GM18526 (cell line): Measurements from ENCODE around the gene AGO3.

Experiments
- POLR2A ChIP-seq: IDR thresholded peaks from 3 replicates; pipeline ENCODE4 v1.6.1; 2011; ENCODE audit not compliant: insufficient read length; ENCODE audit errors: extremely low read depth

AGO3 gene

DNA sequence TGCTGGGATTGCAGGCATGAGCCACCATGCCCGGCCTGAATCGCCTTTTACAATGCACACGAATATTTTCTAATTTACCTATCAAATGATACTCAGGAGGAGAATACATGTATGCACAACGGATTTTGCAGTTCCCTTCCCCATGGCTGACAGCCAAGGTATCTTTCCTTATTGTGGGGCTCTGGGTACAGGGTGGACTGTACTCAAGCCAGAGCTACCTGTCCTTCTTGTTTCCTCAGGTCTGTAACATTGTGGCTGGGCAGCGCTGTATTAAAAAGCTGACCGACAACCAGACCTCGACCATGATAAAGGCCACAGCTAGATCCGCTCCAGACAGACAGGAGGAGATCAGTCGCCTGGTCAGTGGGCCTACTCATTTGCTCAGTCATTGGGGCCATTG is 29.7 kb upstream of the AGO3 start:
- no peak for TF ChIP-seq POLR2A

DNA sequence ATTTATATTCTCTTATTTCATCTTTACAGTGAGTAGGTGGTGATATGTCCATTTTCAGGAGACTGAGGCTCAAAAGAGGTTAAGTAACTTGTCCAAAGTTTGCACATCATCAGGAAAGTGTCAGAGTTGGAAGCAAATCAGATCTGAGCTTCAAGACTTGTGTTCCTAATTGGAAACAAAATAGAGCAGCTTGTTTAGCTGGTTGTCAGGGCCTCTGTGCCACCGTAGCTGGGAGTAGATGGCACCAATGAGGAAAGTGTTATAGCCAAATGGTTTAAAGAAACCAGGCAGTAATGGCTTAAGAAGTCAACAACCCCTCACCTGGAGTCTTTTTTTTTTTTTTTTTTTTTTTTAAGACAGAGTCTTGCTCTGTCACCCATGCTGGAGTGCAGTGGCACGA is 28.2 kb upstream of the AGO3 start:
- no peak for TF ChIP-seq POLR2A

DNA sequence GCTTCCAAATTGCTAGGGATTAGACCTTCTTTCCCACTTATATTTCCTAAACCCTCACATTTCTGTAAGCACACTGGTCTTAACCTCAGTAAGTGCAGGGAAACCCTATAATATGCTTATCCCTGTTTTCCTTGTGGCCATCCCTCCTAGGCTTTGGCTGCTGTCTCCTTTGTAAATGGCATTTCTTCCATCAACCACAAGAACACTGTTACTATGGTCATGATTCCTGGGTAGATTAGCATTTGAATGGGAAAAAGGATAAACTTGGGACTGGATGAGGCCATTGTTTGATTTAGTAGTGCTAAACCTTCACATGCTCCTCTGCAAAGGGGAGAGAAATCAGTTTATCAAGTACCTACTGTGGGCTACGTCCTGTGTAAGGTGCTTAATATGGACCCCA is 16.2 kb upstream of the AGO3 start:
- TF ChIP-seq POLR2A: no peak

DNA sequence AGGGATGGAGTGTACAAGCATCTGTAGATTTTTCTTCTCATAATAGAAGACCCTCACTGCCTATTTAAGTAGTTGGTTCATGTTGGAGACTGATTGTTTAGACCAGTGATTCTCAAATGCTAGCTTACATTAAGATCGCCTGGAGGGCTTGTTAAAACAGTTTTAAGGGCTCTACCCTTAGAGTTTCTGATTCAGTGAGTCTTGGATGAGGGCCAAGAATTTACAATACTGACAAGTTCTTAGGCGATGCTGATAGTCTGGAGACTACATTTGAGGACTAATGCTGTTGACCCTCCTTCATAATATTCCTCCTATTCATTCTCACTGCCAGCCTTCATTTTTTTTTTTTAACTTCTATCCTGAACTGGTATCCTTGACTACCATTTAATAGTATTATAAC is 15.2 kb upstream of the AGO3 start:
- no peak for TF ChIP-seq POLR2A

DNA sequence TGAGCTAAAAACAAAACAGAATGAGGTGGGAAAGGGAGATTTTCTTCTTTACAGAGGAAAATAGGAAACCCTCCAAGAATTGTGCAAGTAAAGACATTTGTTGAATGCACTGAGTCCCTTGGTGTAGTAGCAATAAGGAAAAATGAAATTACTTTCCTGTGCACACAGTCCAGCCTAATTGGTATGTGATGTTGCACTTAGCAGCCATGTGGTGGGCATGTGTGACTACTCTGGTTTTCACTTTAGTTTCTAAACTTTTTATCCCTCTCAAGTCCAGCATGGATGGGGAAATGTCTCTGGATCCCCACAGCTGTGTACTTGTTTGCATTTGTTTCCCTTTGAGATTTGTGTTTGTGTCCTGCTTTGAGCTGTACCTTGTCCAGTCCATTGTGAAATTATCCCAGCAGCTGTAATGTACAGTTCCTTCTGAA is 7.1 kb upstream of the AGO3 start:
- TF ChIP-seq POLR2A: no peak

DNA sequence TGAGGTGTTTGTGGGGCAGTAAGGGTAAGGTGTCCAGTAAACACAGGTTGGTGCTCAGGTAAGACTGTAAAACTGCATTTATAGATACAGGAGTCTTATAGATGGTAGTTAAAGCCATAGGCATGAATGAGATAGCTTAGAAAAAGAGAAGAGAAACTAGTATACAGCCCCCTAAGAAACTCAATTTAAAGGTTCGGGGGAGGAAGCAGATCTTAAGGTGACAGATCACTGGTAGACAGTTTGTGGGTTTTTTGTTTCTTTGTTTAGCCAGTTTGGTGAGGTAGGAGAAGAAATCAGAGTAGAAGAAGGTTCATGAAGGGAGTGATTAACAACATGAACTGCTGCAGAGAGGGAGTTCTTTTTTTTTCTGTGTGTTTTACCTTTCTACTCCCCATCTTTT is 6.1 kb upstream of the AGO3 start:
- TF ChIP-seq POLR2A: no peak

DNA sequence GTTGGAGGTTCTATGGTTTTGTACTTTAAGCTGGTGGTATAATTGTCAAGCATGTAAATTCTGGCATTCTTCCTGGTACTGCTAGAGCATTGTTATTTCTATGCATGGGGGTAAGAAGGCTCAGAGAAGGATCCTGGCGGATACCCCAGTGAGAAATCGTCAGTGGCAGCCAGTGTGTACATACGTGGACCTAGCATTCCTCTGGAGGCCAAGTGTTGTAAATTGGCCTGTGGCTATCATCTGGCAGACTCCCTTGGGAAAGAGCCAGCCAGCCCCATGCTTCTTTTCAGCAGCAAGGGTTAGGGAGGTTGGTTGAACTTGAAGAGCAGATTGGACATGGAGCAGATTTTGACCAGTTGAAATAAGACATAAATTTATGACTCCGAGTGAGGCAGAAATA is 5.2 kb upstream of the AGO3 start:
- no peak for TF ChIP-seq POLR2A

DNA sequence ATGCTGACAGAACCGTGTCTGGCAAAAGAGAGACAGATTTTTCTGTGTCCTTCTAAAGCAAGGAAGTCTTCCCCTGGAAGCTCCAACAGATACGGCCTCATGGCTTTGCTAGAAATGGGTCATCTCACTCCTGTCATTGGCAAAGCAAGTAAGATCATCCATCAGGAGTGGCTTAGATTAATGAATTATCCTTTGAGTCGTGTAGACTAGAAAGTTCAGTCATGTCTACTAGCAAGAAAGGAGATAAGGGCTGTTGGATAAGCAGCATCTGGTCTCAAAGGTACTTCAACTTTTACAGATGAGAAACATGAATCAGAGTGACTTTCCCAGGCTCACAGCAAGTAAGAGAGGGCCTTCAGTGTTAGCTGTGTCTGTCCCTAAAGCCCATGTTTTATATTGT is 3.4 kb upstream of the AGO3 start:
- TF ChIP-seq POLR2A: no peak

DNA sequence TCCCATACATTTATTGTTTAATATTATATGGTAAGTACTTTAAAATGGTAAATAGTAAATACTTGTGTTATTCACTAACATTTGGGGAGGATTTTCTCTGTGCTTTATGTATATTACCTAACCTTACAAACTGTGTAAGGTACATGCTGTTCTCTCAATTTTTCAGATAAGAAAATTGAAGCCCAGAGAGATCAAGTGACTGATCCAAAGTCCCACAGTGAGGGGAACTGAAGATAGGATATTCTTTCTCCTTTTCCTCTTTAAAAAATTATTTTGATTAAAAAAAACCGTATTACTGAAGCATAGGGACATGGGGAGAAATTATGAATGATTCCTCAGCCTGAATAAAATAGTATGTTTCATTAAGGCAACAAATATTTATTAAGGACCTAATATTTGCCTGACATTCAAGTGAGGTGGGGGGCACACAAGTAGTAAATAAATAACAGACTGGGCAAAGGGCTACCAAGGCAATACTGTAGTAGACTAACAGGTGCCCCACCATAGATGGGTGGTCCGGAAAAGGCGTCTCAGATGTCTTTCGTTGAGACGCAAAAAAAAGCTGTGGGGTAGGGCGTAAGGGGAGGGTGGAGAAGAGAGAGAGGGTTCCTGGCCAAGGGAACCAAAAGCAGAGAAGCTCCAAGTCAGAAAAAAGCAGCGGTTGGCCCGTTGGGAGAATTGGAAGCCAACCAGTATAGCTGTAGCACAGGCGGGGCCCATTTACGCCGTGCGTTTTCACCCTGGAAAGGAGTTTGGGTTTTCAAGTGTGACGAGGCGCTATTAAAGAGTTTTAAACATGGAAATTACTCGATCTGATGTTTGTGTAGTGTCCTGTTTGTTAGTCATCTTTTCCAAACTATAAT is 944 bp upstream of the AGO3 start:
- no peak for TF ChIP-seq POLR2A

DNA sequence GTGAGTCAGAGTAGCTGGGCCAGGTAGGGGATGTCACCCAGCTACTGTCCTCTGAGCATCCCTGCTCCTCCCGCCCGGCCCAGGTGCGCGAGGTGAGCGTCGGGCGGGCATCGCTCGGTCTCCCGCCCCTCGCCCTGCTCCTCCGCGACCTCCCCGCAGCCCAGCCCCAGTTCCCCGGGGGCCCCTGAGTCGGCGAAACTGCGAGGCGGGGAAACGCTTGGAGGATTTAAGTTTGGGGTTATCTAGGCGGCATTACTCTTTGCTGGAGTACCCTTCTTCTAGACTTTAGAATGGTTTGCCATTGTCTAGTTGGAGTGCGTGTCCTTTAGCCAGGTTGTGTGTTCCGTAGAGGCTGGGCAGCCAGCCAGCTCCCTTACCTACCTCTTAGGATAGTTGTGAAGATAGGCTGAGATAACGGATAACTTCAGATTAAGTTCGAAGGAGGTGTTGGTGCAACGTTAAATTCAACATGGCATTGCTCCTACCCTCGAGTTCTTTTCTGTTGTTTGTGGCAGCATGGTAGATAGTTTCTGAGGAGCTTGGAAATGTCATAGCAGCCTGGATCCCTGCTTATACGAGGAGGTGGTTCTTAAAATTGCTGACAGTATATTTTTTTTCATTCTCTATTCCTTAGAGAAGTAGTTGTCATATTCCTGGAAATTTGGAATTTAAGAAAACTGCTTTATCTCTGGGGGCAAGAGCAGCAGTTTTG is 697 bp downstream of the AGO3 start:
- no peak for TF ChIP-seq POLR2A

DNA sequence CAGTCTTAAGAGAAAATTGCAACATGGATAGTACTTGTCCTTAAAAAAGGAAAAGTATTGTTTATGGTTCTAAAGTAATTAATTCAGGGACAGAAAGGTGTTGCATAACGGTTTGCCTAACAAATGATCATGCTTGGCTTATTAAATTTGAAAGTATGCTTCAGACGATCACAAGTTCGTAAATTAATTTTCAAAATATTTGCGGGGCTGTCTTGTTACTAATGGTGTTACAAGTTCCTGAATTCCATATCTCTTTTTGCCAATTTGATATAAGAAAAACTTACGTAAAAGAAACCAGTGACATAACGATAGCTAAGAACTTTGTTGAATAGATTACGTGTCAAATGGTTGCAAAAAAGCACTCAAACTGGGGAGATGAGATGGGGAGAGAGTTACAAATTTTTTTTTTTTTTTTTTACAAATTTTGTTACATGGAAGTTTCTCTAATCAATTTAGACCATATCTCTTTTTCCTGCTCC is 1.3 kb downstream of the AGO3 start:
- no peak for TF ChIP-seq POLR2A

DNA sequence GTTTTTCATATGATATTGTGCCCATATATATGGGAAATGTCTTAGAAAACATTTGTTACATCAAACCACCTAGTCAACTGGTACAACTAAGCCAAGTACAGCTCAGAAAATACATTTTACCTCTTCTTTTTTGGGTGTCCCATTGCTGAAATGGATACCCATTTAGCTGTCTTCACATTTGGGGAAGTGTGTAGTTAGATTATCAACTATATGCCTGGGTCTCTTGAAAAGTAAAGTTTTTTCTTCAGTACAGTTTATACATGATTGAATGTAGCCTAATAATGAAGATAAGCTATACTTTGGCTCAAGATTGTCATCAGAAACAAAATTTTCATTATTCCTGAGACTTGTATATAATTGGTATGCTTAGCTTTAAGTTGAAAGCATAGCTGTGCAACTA is 2.0 kb downstream of the AGO3 start:
- TF ChIP-seq POLR2A: no peak

DNA sequence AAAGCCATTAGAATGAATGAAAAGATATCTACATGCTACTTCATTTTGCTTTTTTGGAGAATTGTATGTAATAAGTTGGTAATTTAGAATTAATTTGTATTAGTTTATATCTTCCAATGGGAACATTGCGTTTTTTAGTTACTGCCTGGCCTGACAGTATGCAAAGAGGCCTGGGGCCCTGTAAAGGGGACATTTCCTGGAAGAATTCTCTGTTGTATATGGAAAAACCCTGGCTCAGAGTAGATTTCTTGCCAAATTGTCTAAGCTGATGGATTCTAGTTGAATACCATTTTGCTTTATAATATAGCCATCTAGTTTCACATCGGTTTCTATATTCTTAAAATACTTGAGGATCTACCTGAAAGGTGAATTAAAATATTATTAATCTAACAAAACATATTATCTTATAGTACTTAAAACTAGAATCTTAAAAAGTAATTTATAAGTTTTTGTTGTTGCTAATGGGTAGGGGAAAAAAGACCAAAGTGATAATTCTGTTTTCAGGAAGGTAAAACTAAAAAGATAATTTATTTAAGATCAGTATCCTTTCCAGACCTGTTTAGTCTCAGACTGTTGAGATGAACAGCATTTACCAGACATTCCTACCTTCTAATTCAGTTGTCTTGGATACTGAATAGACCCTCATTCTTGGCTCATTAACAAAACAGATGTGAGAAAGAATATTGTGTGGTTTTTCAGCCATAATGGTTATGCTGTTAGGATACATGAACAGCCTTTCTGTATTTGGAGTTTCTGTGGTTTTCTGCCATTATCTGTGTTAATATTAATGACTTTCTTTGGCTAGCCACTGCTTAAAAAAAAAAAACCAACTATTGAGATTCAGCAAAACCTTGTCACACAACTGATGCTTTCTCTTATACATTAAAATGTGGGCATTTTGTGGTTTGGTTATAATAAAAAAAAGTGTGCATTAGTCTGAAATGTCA is 4.8 kb downstream of the AGO3 start:
- TF ChIP-seq POLR2A: no peak

DNA sequence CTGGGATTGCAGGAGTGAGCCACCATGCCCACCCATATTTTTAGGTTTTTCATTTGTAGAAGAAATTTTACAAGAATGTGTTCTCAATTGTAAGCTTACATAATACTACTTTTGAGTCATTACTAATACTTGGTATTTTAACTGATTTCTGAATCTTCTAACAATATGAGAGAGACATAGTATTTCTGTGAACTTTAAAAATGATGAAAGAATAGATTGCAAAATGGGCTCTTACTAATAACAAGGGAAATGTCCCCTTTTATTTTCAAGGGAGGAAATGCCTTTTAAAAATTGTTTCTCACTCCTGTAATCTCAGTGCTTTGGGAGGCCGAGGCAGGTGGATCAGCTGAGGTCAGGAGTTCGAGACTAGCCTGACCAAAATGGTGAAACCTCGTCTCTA is 5.9 kb downstream of the AGO3 start:
- no peak for TF ChIP-seq POLR2A

DNA sequence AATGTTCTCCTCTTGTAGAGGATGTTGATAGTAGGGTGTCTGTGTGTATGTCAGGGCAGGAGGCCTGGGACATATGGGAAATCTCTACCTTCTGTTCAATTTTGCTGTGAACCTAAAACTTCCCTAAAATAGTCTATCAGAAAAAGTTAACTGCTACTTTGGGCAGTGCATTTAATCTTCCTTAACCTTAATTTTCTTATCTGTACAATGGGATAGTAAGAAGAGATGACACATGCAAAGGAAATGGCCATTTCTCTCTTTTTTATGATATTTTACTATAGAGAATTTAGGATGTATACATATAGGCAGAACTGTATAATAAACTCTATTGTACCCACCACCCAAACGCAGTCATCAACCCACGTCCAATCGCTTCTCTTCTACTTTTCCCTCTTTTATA is 8.6 kb downstream of the AGO3 start:
- no peak for TF ChIP-seq POLR2A
